GM12891 (cell line): ENCODE data around the gene CKAP5.

Experiments
- DNase-seq: peaks from one replicate; pipeline ENCODE4 v3.0.0; 2011; ENCODE audit warnings: low spot score; ENCODE audit not compliant: insufficient read length
- FAIRE-seq: peaks from 2 replicates; lab custom pipeline; 2011; peaks lifted over from hg19 to GRCh38; lab: Jason Lieb, UNC
- PAX5 ChIP-seq: IDR thresholded peaks from 2 replicates; pipeline ENCODE4 v1.6.1; 2011; ENCODE audit warnings: low read length, moderate library complexity, mild to moderate bottlenecking; ENCODE audit not compliant: insufficient read depth, severe bottlenecking
- POLR2A ChIP-seq: IDR thresholded peaks from 2 replicates; pipeline ENCODE4 v1.6.1; 2011; ENCODE audit warnings: low read depth, low read length, control low read depth
- POLR2AphosphoS5 ChIP-seq: IDR thresholded peaks from 2 replicates; pipeline ENCODE4 v1.6.1; 2011; ENCODE audit warnings: low read depth, low read length, control low read depth
- POU2F2 ChIP-seq: IDR thresholded peaks from 2 replicates; pipeline ENCODE4 v1.6.1; 2011; ENCODE audit warnings: low read depth, mild to moderate bottlenecking, control low read depth, low read length, moderate library complexity
- SPI1 ChIP-seq: IDR thresholded peaks from 2 replicates; pipeline ENCODE4 v1.6.1; 2011; ENCODE audit warnings: low read depth, low read length, control low read depth
- TAF1 ChIP-seq: IDR thresholded peaks from 2 replicates; pipeline ENCODE4 v1.6.1; 2011; ENCODE audit warnings: low read depth, low read length, control low read depth

Gene CKAP5

DNA sequence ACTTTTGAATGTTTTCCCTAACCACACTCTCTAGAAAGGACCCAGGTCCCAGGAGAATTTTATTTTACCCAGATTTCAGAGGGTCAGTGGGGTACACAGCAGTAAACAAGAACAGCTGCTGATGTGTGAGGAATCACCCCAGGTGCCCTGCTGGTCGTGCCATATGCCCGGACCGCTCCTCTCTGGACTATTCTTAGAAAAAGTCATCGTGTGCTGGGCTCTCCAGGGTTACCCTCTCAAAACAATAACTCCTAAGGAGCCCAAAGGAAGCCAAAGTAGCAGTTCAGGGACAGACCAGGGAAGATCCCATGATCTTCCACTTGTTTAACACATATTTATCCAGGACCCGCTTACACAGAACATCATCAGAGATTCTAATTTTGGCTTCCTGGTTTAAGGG lies 42.6 kb upstream of the CKAP5 start:
- DNase-seq (no peak), FAIRE-seq (no peak)
- TF ChIP-seq TAF1, result no peak
- no peak for TF ChIP-seq PAX5
- TF ChIP-seq POU2F2, result no peak
- TF ChIP-seq POLR2AphosphoS5, result no peak
- no peak for TF ChIP-seq POLR2A
- no peak for TF ChIP-seq SPI1

DNA sequence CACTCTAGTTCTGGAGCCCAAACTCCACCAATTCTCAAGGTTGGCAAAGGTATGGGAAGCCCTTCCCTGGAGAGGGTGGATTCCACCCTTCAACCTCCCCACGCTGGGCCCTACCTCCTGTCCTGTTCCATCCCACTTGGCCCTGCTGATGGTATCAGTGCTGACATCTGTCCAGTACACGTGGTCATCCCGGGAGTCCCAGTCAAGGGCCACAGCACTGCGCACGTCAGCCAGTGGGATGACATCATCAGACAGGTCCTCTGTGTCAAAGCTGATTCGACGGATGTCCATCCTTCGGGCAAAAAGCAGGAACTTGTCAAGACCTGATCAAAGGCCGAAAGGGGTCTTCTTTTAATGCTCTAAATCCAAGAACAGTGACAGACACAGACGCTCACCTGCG lies 40.1 kb upstream of the CKAP5 start:
- no peak for DNase-seq
- no peak for FAIRE-seq
- no peak for TF ChIP-seq POLR2AphosphoS5
- TF ChIP-seq PAX5, result no peak
- TF ChIP-seq TAF1, result no peak
- TF ChIP-seq POU2F2, result no peak
- no peak for TF ChIP-seq SPI1

DNA sequence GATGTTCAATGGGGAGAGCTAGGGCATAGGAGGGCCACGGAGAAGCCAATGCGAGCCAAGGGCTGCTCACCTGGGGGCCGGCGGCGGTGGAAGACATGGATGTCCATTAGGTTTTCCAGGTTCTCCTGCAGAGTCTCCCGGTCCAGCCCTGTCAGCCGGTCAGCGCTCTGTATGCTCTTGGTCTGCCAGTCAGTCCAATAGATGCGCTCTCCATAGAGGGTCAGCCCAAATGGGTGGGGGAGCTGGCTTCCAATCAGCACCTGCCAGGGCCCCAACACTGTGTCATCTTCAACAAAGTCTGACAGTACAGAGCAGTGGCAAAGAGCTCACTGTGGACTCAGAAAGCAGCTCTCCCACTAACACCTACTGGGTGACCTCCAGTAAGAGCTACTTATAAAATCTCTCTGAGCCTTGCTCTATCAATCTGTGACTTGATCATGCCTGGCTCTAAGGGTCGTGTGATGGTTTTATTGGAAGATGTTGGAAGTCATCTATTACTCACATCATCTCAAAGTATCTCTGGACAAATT lies 33.0 kb upstream of the CKAP5 start:
- FAIRE-seq (no peak), DNase-seq (no peak)
- TF ChIP-seq TAF1, result no peak
- TF ChIP-seq PAX5, result no peak
- TF ChIP-seq POU2F2, result no peak
- no peak for TF ChIP-seq POLR2A

GRCh38 chr11:46877580-46877979 lies 31.5 kb upstream of the CKAP5 start:
- DNase-seq, result no peak

GRCh38 chr11:46876471-46876870 lies 30.4 kb upstream of the CKAP5 start:
- DNase-seq (no peak), FAIRE-seq (no peak)
- TF ChIP-seq SPI1 (no peak), POLR2AphosphoS5 (no peak), PAX5 (no peak), TAF1 (no peak), POLR2A (no peak), POU2F2 (no peak)

More at GRCh38 chr11:46877580-46877979, 31.5 kb upstream of the CKAP5 start:
- no peak for FAIRE-seq
- TF ChIP-seq TAF1 (no peak), POLR2AphosphoS5 (no peak), POU2F2 (no peak), SPI1 (no peak), POLR2A (no peak), PAX5 (no peak)

GRCh38 chr11:46874586-46874985 lies 28.5 kb upstream of the CKAP5 start:
- DNase-seq, result no peak
- TF ChIP-seq POLR2AphosphoS5 (no peak), POU2F2 (no peak), PAX5 (no peak), TAF1 (no peak), POLR2A (no peak), SPI1 (no peak)
- peak; percentile 13 for FAIRE-seq

GRCh38 chr11:46868912-46869311 lies 22.8 kb upstream of the CKAP5 start:
- TF ChIP-seq TAF1 (no peak), POU2F2 (no peak), PAX5 (no peak), POLR2A (no peak), POLR2AphosphoS5 (no peak), SPI1 (no peak)
- no peak for FAIRE-seq
- no peak for DNase-seq

- TF ChIP-seq SPI1 (no peak), POLR2A (no peak), PAX5 (no peak), POU2F2 (no peak), POLR2AphosphoS5 (no peak), TAF1 (no peak)
- no peak for DNase-seq
- no peak for FAIRE-seq
Measured at GRCh38 chr11:46865340-46865739, 19.3 kb upstream of the CKAP5 start.

GRCh38 chr11:46860218-46860617 lies 14.1 kb upstream of the CKAP5 start:
- no peak for TF ChIP-seq TAF1
- TF ChIP-seq SPI1, result no peak
- no peak for TF ChIP-seq POU2F2
- no peak for TF ChIP-seq POLR2AphosphoS5
- TF ChIP-seq POLR2A, result no peak
- no peak for TF ChIP-seq PAX5
- no peak for FAIRE-seq
- DNase-seq, result no peak

DNA sequence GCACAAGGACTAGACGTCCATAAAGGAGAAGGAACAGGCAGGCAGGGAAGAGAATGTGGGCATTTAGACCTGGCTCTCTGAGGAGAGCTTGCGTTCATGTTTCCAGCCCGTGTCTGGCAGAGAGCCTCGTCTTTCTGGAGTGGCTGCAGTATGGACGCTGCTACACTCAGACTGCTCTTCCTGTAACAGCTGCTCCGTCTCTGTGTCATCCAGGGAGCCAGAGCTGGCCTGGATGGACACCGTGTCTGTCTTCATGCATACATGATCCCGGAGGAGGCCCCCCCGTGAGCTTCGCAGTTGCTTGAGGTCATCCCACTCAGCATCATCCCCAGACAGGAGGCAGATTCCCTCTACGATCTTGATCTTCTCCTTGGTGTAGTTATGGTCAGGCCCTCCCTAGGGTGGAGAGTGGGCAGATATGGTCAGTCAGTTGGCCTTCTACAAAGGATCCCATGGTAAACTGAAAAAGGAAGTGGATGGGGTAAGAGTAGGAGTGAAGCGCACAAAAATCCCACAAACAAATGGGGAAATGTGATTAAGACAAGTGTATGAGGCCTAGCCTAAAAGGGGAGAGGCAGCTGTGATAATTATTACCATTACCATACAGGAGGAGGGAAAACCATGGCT lies 13.0 kb upstream of the CKAP5 start:
- FAIRE-seq (no peak), DNase-seq (no peak)
- no peak for TF ChIP-seq POLR2AphosphoS5
- no peak for TF ChIP-seq PAX5
- TF ChIP-seq SPI1, result no peak
- TF ChIP-seq POLR2A, result no peak
- TF ChIP-seq TAF1, result no peak
- TF ChIP-seq POU2F2, result no peak

- TF ChIP-seq PAX5 (no peak), TAF1 (no peak), POLR2A (no peak), POLR2AphosphoS5 (no peak), SPI1 (no peak), POU2F2 (no peak)
- DNase-seq, result no peak
- no peak for FAIRE-seq
Measured at GRCh38 chr11:46857666-46858065, 11.6 kb upstream of the CKAP5 start.
